AG04449 (cell line): ENCODE measurements around the gene EFTUD2.

Experiments used
- CTCF ChIA-PET: fragments of 350-600 bp; formaldehyde crosslinking; extraction: SDS; loops from one replicate; lab custom pipeline; 2021; ENCODE audit warnings: antibody characterized with exemption; lab: Yijun Ruan, JAX
- POLR2A ChIA-PET: fragments of 400-600, 350-600 bp; formaldehyde crosslinking; extraction: SDS; loops from one replicate; lab custom pipeline; 2020; ENCODE audit warnings: antibody characterized with exemption, inconsistent platforms; lab: Yijun Ruan, JAX
- DNase-seq: peaks from one replicate; pipeline ENCODE4 v3.0.0-alpha.2; 2010; ENCODE audit warnings: low read depth, low spot score
- H3K4me3 ChIP-seq: 2 replicates; pipeline ENCODE4 v1.5.1; 2011; ENCODE audit warnings: low read depth, mild to moderate bottlenecking, control low read depth, low read length
- TF ChIP-seq, protein P1 (sequence below): IDR thresholded peaks from one replicate; pipeline ENCODE4 v1.5.1; 2011; ENCODE audit warnings: mild to moderate bottlenecking, moderate library complexity, low read length, control low read depth, inconsistent platforms; ENCODE audit not compliant: insufficient read depth; ENCODE audit errors: missing control alignments

The EFTUD2 gene

DNA sequence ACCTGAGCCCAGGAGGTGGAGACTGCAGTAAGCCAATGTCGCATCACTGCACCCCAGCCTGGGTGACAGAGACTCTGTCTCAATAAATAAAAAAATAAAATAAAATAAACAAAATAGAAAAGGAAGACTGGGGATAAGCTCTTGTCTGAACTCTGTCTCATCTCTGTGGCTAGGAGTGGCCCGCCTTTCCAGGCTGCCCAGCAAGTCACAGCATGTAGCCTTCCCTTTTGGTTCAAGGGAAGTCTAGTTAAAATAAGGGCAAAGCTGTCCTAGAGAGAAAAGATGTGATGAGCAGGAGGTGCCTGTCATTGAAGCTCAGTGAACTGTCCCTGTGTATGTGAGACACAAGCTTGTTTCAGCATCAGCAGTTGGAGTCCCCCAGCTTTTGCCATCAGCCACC, 18.8 kb upstream of the EFTUD2 start:
- TF ChIP-seq, protein P1, sequence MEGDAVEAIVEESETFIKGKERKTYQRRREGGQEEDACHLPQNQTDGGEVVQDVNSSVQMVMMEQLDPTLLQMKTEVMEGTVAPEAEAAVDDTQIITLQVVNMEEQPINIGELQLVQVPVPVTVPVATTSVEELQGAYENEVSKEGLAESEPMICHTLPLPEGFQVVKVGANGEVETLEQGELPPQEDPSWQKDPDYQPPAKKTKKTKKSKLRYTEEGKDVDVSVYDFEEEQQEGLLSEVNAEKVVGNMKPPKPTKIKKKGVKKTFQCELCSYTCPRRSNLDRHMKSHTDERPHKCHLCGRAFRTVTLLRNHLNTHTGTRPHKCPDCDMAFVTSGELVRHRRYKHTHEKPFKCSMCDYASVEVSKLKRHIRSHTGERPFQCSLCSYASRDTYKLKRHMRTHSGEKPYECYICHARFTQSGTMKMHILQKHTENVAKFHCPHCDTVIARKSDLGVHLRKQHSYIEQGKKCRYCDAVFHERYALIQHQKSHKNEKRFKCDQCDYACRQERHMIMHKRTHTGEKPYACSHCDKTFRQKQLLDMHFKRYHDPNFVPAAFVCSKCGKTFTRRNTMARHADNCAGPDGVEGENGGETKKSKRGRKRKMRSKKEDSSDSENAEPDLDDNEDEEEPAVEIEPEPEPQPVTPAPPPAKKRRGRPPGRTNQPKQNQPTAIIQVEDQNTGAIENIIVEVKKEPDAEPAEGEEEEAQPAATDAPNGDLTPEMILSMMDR, result no peak
- CTCF ChIA-PET, result interaction anchor here (0.7 to 22.1 kb wide), 17 partner anchors 7 to 217 kb away, joined by 3 to 673 read pairs (median 5); partner anchors contain the start of genes ACBD4, EFTUD2 and PLCD3
- POLR2A ChIA-PET, result interaction anchor here (1.2 kb wide), 1 partner anchor 103 kb away, joined by 4 read pairs; no protein-coding TSS in a partner anchor
- DNase-seq, result no peak
- H3K4me3 ChIP-seq, result no peak overlapping the region

GRCh38 chr17:44917456-44917855, 18.2 kb upstream of the EFTUD2 start:
- ChIA-PET CTCF (interaction anchor here (0.7 to 22.1 kb wide), 15 partner anchors 7 to 218 kb away, joined by 3 to 673 read pairs (median 5); partner anchors contain the start of genes ACBD4, EFTUD2 and PLCD3), POLR2A (interaction anchor here (1.2 kb wide), 1 partner anchor 103 kb away, joined by 4 read pairs; no protein-coding TSS in a partner anchor)
- TF ChIP-seq, protein P1, result no peak
- no peak for DNase-seq
- H3K4me3 ChIP-seq, result no peak overlapping the region

GRCh38 chr17:44916781-44917241, 17.6 kb upstream of the EFTUD2 start:
- DNase-seq, result no peak
- TF ChIP-seq, protein P1, result no peak

DNA sequence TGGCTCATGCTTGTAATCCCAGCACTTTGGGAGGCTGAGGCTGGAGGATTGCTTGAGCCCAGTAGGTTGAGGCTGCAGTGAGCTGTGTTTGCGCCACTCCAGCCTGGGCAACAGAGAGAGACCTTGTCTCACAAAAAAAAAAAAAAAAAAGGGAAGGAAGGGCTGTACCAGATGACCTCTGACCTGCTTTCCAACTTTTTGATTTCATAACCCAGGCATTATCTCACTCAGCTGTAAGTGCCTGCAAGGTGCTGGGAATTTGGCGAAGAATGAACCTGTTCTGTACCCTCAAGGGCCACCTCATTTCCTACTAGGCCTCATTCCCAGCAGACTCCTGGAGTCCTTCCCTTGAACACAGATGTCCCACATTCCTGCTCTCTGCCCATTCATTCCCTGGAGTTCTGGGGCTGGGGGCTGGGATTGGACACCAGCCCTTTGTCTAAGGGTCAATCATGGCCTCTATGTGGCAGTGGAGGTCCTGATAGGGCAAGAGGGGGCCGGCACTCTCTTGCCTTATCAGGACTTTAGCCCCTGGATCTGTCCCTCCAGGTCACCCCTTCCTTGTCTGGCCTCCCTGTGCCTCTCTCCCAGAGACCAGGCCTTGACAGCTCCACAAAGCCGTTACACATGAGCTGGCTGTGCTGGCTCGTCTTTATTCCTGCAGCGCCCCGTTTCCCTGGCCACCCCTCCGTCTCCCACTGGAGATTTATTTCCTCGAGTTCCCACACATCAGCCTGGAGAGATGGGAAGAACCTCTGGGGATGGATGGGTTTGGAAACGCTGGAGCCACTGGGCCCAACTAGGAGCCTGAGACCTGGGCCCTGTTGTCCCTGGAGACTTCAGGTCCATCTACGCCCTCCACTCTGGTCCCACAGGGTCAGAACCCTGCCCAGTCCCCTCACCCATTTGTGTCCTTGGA, 16.9 kb upstream of the EFTUD2 start:
- DNase-seq, result no peak
- ChIA-PET POLR2A (no interaction called here), CTCF (interaction anchor here (0.9 to 22.1 kb wide), 3 partner anchors 22 to 101 kb away, joined by 3 to 673 read pairs (median 3); no protein-coding TSS in a partner anchor)
- TF ChIP-seq, protein P1, result no peak
- H3K4me3 ChIP-seq, result no peak overlapping the region

More at GRCh38 chr17:44916781-44917241, 17.6 kb upstream of the EFTUD2 start:
- ChIA-PET CTCF (interaction anchor here (0.9 to 22.1 kb wide), 9 partner anchors 12 to 218 kb away, joined by 3 to 673 read pairs (median 8); partner anchors contain the start of genes ACBD4 and EFTUD2), POLR2A (no interaction called here)
- H3K4me3 ChIP-seq, result no peak overlapping the region

GRCh38 chr17:44915321-44915726, 16.1 kb upstream of the EFTUD2 start, which contains the start of gene GFAP:
Gene GFAP, minus strand, starts transcription at chr17:44915500. Its CDS starts 14 bp downstream, at chr17:44915486.
- POLR2A ChIA-PET, result no interaction called here
- H3K4me3 ChIP-seq, result no peak within 1 kb of the TSS
- CTCF ChIA-PET, result interaction anchor here (1.2 to 22.1 kb wide), 5 partner anchors 11 to 220 kb away, joined by 3 to 673 read pairs (median 5); partner anchors contain the start of gene ACBD4
- TF ChIP-seq, protein P1, result no peak
- no peak for DNase-seq
